ENCODE measurements around the gene PRR5.

DNA sequence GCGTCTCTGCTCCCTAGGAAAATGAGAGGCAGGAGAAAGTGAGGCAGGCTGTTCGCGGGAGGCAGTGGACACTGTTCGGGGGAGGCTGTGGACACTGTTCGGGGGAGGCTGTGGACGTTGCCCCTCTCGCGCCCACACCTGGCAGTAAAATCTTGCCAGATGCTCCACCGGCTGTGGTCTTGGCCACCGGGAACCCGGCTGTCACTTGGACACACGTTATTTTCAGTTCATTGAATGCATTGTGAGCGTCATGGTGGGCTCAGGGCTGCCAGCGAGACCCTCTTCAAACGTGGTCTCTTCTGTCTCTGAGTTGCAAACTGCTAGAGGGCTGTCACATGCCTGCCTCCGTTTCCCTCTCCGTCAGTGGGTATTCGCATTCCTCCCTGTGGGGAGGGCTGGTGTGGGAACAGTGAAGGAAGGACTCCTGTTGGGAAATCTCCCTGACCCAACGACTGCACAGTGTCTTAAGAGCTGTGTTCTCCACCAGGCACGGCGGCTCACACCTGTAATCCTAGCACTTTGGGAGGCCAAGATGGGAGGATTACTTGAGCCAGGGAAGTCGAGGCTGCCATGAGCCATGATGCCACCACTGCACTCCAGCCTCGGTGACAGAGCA is 1.4 kb downstream of the PRR5 start:
- TF ChIP-seq, protein P1, sequence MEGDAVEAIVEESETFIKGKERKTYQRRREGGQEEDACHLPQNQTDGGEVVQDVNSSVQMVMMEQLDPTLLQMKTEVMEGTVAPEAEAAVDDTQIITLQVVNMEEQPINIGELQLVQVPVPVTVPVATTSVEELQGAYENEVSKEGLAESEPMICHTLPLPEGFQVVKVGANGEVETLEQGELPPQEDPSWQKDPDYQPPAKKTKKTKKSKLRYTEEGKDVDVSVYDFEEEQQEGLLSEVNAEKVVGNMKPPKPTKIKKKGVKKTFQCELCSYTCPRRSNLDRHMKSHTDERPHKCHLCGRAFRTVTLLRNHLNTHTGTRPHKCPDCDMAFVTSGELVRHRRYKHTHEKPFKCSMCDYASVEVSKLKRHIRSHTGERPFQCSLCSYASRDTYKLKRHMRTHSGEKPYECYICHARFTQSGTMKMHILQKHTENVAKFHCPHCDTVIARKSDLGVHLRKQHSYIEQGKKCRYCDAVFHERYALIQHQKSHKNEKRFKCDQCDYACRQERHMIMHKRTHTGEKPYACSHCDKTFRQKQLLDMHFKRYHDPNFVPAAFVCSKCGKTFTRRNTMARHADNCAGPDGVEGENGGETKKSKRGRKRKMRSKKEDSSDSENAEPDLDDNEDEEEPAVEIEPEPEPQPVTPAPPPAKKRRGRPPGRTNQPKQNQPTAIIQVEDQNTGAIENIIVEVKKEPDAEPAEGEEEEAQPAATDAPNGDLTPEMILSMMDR (IDR thresholded peaks at IDR 0.05), result no peak
- TF ChIP-seq POLR2AphosphoS5 (IDR thresholded peaks at IDR 0.05), result no peak
